HG03159 (cell line): ENCODE data around the gene BSN.

Experiments
- ATAC-seq: cut with Tn5 transposase; IDR thresholded peaks from one replicate; pipeline ENCODE4 v1.9.1; 2021; ENCODE audit warnings: mild to moderate bottlenecking, moderate library complexity; ENCODE audit not compliant: unreplicated experiment

BSN gene

DNA sequence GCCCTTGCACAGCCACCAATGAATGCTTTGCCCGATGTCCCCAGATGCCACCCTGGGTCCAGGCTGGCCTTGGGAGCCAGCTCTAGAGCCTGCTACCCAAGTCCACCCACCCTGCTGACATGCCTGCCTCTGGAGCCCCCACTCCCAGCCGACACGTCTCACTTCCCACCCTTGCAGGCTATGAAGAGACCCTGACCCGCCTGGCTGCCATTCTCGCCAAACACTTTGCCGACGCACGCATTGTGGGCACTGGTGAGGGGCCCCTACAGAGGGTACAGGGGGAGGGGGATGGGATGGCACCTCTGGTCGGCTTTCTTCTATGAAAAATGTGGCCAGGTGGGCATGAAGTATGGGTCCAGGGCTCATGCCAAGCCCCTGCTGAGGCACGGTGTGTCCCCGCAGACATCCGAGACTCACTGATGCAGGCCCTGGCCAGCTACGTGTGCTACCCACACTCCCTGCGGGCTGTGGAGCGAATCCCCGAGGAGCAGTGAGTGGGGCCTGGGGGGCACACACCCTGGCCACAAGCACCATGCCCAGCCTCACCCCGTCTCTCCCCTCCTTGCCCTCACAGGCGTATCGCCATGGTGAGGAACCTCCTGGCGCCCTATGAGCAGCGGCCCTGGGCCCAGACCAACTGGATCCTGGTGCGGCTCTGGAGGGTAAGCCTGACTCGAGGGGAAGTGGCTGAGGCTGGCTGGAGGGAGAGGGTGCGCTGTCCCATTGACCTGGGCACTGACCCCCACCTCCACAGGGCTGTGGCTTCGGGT, 159.2 kb downstream of the BSN start:
- ATAC-seq = no peak

GRCh38 chr3:49714728-49715550, 160.7 kb downstream of the BSN start:
- ATAC-seq = no peak

- ATAC-seq = no peak
These were observed 161.4 kb downstream of the BSN start for GRCh38 chr3:49715611-49716121.

DNA sequence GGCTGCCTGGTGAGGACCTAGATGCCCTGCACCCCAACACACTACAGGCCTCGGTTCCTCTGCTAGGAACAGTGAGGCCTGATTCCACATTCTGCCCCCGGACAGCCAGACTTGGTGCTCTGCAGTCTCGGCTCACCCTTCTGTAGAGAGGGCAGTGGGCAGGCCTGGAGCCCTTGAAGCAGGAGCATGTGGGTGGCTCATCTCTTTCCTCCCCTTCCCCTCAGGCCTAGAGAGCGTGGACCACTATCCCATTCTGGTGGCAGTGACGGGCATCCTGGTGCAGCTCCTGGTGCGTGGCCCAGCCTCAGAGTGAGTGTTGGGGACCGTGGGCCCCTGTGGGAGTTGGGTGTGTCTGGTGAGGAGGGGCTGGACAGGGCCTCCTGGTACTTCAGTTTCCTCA, 161.9 kb downstream of the BSN start:
- no peak for ATAC-seq

DNA sequence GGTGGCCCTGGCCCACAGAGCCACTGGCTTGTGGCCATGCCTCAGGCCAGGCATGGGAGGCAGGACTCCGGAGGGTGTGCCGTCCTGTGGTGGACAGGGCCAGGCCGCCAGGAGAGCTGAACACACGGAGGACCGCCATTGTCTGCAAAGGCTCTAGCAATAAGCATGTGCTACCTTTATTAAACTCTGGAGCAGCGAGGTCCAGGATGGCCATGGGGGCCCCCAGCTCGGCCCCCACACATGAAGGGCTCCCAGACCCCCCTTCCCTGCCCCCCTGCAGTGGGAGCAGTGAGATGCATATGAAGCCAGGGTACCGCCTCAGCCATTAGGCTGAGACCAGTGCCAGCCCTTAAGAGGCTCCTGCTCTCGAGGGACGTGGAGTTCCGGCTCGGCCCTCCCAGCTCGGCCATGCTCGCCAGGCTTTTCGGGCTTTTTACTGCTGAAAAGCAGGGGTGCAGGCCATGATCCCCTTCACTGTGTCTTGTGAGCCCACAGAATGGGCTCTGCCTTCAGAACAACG, 162.5 kb downstream of the BSN start:
- no peak for ATAC-seq

DNA sequence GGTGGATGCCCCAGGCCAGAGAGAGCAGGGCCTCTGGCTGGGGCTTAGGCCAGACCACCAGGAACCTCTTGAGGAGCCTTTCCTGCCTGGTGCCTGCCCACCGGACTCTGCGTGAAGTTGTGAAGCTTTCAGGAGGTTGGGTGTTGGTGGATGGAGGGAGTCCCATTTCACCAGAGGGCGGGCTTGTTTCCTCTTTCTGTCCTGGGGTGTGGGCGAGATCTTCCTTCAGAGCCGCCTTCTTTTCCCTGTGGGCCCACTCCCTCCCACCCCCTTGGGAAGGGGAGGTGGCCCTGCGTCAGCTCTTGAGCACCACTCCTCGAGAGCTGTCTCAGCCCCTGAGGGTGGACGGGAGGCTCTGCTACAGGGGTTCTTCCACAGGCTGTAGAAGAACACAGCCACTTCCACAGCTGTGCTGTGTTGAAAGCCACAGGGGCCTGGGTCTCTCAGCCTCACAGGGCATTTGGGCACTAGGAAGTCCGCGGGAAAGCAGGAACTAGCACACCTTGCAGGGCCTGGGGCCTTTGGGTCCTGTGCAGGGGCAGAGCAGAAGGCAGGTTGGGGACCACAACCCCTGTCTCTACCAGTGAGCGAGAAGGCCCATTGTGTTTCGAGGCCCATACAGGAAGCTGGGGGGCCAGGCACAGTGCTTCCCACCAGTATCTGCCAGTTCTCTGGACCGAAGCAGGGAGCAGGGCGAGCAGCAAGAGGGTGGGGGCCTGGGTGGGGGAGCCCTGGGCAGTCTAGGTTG, 163.1 kb downstream of the BSN start:
- ATAC-seq = no peak

- no peak for ATAC-seq
These were observed 163.9 kb downstream of the BSN start for GRCh38 chr3:49717959-49718857.

DNA sequence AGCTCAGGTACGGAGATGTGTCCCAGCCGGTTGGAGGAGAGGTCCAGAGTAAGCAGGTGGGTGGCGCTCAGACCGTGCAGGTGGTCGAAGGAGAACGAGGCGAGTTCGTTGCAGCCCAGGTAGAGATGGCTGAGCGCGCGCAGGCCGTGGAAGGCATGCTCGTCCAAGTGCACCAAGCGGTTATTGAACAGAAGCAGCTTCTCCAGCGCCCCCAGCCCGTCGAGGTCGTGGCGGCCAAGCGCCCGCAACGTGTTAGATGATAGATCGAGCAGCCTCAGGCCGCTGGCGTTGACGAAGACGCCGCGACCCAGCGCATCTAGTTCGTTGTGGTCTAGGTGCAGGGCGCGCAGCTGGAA, 164.6 kb downstream of the BSN start:
- ATAC-seq = no peak

DNA sequence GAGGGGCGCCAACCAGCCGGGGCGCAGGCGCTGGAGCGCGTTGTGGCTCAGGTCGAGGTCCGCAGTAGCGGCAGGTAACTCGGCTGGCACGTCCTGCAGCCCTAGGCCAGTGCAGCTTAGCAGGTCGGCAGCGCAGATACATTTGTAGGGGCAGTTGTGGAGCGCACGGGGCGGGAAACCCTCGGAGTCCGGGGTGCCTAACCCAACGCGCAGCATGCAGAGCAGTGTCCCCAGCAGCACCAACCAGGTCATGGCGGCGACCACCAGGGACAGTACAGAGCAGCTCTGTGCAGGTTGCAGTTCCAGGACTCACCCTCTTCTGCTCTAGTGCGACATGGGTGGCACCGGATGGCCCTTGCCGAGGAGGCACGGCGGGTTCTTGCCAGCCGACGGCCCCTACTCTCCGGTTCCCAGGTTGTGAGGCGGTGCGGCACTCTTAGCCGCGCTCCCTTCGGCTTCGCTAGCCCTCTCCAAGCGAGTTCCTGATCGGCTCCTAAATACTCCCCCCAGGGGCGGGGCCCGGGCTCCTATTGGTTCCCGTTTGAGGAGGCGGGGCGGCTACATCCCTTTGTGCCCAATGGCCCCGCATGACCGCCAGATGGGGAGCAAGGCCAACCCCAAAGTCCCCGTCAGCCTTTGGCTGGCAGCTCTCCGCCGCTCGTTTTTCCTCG, 165.1 kb downstream of the BSN start, which contains the start of gene AMIGO3:
AMIGO3 (minus strand) TSS at position 471 of the 671 bp plus-strand sequence; CDS start at position 252, 219 bp downstream.
- ATAC-seq = peak; percentile 59
